Measurements from ENCODE around the gene MMEL1.
A peak's percentile ranks its signal among the peaks of the same experiment; 100 is the strongest.

Gene MMEL1

DNA sequence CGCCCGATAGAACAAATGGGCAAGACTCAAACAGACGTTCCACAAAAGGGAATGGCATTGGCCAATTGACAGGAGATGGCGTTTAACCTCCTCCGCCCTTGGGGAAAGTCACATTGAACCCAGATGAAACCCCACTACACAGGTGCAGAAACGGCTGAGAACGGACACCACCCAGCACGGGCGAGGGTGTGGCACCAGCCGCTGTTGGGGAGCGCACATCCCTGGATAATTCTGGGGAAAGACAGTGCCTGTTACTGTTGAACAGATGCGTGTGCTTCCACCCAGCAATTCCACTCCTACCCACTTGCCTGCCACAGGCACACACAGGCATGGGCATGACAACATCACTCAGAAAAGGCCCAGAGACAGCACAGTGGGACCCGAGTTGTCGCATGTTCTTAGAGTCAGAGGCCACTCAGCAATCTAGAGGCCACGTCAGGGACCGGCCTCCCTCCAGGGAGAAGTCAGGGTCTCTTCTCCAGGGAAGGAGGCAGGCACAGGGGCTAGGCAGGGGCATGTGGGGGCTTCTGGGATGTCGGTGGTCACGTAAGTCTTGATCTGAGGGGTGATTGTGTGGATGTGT is 31.0 kb downstream of the MMEL1 start:
- TF ChIP-seq TAF1 (IDR thresholded peaks at IDR 0.05; ENCODE audit: low read depth): no peak
- TF ChIP-seq, protein P1, sequence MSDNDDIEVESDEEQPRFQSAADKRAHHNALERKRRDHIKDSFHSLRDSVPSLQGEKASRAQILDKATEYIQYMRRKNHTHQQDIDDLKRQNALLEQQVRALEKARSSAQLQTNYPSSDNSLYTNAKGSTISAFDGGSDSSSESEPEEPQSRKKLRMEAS (IDR thresholded peaks at IDR 0.05): no peak
- TF ChIP-seq, protein P2, sequence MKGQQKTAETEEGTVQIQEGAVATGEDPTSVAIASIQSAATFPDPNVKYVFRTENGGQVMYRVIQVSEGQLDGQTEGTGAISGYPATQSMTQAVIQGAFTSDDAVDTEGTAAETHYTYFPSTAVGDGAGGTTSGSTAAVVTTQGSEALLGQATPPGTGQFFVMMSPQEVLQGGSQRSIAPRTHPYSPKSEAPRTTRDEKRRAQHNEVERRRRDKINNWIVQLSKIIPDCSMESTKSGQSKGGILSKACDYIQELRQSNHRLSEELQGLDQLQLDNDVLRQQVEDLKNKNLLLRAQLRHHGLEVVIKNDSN (IDR thresholded peaks at IDR 0.05): no peak
- no peak for TF ChIP-seq CEBPB (IDR thresholded peaks at IDR 0.05)
- TF ChIP-seq, protein P3, sequence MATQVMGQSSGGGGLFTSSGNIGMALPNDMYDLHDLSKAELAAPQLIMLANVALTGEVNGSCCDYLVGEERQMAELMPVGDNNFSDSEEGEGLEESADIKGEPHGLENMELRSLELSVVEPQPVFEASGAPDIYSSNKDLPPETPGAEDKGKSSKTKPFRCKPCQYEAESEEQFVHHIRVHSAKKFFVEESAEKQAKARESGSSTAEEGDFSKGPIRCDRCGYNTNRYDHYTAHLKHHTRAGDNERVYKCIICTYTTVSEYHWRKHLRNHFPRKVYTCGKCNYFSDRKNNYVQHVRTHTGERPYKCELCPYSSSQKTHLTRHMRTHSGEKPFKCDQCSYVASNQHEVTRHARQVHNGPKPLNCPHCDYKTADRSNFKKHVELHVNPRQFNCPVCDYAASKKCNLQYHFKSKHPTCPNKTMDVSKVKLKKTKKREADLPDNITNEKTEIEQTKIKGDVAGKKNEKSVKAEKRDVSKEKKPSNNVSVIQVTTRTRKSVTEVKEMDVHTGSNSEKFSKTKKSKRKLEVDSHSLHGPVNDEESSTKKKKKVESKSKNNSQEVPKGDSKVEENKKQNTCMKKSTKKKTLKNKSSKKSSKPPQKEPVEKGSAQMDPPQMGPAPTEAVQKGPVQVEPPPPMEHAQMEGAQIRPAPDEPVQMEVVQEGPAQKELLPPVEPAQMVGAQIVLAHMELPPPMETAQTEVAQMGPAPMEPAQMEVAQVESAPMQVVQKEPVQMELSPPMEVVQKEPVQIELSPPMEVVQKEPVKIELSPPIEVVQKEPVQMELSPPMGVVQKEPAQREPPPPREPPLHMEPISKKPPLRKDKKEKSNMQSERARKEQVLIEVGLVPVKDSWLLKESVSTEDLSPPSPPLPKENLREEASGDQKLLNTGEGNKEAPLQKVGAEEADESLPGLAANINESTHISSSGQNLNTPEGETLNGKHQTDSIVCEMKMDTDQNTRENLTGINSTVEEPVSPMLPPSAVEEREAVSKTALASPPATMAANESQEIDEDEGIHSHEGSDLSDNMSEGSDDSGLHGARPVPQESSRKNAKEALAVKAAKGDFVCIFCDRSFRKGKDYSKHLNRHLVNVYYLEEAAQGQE (IDR thresholded peaks at IDR 0.05; ENCODE audit: low read depth): no peak
- TF ChIP-seq FOXM1 (IDR thresholded peaks at IDR 0.05; ENCODE audit: borderline replicate concordance, low read depth): no peak
- no peak for TF ChIP-seq NFIC (IDR thresholded peaks at IDR 0.05)
- TF ChIP-seq CREB1 (IDR thresholded peaks at IDR 0.05; ENCODE audit: low read depth): no peak
- no peak for TF ChIP-seq ZBTB7A (IDR thresholded peaks at IDR 0.05; ENCODE audit: low read depth)
- TF ChIP-seq TEAD4 (IDR thresholded peaks at IDR 0.05): no peak
- TF ChIP-seq EGR1 (IDR thresholded peaks at IDR 0.05): no peak
- TF ChIP-seq RAD21 (IDR thresholded peaks at IDR 0.05; ENCODE audit: low read depth): no peak
- no peak for TF ChIP-seq TCF12 (IDR thresholded peaks at IDR 0.05; ENCODE audit: low read depth)
- TF ChIP-seq EP300 (IDR thresholded peaks at IDR 0.05; ENCODE audit: borderline replicate concordance): no peak
- TF ChIP-seq YY1 (IDR thresholded peaks at IDR 0.05; ENCODE audit: low read depth): no peak

DNA sequence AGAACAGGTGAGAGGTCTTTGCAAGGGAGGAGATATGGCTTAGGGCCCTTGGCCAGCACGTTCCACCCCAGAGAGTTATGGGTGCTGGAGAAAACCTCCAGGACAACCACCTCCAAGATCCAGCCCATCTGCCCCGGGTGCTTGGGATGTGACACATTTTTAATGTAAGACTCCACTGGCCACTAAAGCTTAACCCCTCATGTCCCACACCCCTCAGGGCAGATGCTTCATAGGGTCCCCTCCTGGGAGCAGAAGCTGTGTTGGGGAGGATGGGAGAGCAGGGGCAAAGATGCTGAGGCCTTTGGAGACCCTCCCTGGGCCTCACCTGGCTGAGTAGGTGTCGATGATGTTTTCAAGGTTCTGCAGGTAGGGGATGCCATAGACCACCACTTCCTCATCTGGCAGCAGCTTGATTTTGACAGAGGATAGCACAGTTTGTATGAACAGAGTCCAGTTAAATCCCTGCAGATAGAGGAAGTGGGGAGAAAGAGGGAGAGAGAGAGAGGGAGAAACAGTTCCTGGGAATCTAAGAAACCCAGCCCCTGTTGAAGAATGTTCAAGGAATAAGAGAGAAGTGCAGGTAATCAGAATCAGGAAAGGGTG is 34.4 kb downstream of the MMEL1 start:
- no peak for TF ChIP-seq ZBTB7A (IDR thresholded peaks at IDR 0.05; ENCODE audit: low read depth)
- TF ChIP-seq CEBPB (IDR thresholded peaks at IDR 0.05): no peak
- 0 out of 2 replicates have a peak, but pooled peaks have one; percentile 8 for TF ChIP-seq RAD21 (IDR thresholded peaks at IDR 0.05; ENCODE audit: low read depth)

DNA sequence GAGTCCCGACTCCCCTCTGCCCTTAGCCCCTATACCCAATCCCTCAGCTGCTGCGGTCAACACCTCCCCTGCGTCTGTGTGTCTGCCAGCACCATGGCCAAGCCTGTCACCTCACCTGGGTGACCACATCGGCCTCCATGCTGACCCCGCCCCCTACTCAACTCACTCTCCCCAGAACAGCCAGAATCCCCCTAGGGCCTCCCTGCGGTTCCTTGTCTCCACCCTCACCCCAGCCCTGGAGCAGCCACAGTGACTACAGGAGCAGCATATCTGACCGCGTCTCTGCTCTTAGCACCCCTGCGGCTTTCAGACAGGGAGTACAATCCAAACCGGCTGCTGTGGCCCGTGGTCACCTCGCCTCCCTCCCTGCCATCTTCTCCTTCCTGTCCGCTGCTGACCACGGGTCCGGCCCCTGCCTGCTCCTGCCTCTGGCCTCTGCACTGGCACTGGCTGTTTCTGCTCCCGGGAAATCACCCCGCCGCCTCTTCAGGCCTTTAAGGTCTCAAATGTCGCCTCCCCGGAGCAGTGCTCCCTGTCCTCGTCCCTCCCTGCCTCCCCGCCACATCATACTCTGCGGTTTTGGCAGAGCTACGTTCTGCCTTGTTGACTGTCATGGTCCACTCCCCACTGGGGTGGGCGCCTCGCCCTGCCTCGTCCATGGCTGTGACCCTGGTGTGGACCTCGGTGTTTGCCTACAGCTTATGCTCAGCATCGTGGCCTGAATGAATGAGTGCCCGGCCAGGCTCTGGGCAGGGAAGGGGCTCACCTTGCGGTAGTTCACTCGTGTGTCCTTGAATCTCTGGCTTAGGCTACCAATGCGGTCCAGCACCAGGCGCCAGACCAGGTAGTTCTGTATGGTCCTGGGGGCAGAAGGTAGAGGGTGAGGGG is 35.1 kb downstream of the MMEL1 start:
- TF ChIP-seq, protein P3 (IDR thresholded peaks at IDR 0.05; ENCODE audit: low read depth): no peak
- TF ChIP-seq EGR1 (IDR thresholded peaks at IDR 0.05): no peak
- TF ChIP-seq ZBTB7A (IDR thresholded peaks at IDR 0.05; ENCODE audit: low read depth): no peak
- no peak for TF ChIP-seq EP300 (IDR thresholded peaks at IDR 0.05; ENCODE audit: borderline replicate concordance)
- TF ChIP-seq, protein P2 (IDR thresholded peaks at IDR 0.05): no peak
- TF ChIP-seq CREB1 (IDR thresholded peaks at IDR 0.05; ENCODE audit: low read depth): no peak
- TF ChIP-seq NFIC (IDR thresholded peaks at IDR 0.05): no peak
- no peak for TF ChIP-seq FOXM1 (IDR thresholded peaks at IDR 0.05; ENCODE audit: borderline replicate concordance, low read depth)
- TF ChIP-seq YY1 (IDR thresholded peaks at IDR 0.05; ENCODE audit: low read depth): no peak
- no peak for TF ChIP-seq TEAD4 (IDR thresholded peaks at IDR 0.05)
- TF ChIP-seq, protein P1 (IDR thresholded peaks at IDR 0.05): no peak
- TF ChIP-seq RAD21 (IDR thresholded peaks at IDR 0.05; ENCODE audit: low read depth): no peak
- no peak for TF ChIP-seq TAF1 (IDR thresholded peaks at IDR 0.05; ENCODE audit: low read depth)
- no peak for TF ChIP-seq TCF12 (IDR thresholded peaks at IDR 0.05; ENCODE audit: low read depth)
- no peak for TF ChIP-seq CEBPB (IDR thresholded peaks at IDR 0.05)

DNA sequence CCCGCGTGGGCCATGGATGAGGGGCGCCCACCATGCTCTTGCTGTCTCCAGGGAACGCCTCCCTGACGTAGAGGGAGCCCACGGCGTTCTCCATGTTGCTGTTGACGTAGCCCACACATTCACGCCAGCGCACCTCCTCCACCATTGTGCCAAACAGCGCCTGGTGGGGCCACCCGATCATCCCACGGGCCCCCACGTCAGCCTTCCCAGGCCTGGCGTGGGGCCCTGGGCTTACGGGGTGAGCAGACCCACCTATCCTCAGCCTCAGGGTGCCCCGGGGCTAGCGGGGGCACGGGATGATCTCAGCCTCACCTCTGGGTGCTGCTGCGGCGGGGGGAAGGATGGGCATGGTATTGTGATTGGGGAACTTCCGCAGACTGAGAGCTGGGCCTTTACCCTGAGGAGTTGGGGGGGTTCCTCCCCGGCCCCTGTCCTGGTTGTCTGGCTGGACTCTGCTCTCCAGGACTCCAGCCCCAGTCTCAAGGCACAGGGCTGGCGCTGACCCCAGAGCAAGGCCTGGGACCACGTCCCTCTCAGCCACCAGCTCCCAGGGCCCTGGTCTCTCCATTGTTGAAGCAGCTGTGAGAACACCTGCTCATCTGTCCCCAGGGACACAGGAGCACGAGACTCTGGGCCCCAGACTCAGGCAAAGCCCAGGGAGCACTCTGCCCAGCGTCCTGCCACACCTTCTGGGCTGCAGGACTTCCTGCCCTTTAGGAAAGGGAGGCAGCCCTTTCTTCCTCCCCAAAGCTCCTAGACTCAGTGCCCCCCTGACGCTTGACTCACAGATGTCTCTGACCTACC is 36.1 kb downstream of the MMEL1 start:
- no peak for TF ChIP-seq NFIC (IDR thresholded peaks at IDR 0.05)
- no peak for TF ChIP-seq EP300 (IDR thresholded peaks at IDR 0.05; ENCODE audit: borderline replicate concordance)
- TF ChIP-seq, protein P3 (IDR thresholded peaks at IDR 0.05; ENCODE audit: low read depth): no peak
- no peak for TF ChIP-seq RAD21 (IDR thresholded peaks at IDR 0.05; ENCODE audit: low read depth)
- no peak for TF ChIP-seq YY1 (IDR thresholded peaks at IDR 0.05; ENCODE audit: low read depth)
